SU-DHL-6 (cell line): Measurements from ENCODE around the gene SMAD4.

ENCODE experiments used
- CTCF ChIP-seq: fragments of 200-600 bp; sonication (generic); IDR thresholded peaks from one replicate; pipeline ENCODE4 v1.5.1; 2017; ENCODE audit warnings: antibody characterized with exemption, mild to moderate bottlenecking, low read length, moderate library complexity; ENCODE audit not compliant: insufficient read depth, poor library complexity, severe bottlenecking
- EZH2phosphoT487 ChIP-seq: fragments of 200-600 bp; sonication (generic), shearing (Covaris generic); conservative IDR thresholded peaks from 2 replicates; pipeline ENCODE4 v1.6.1; 2018; ENCODE audit warnings: mild to moderate bottlenecking, antibody characterized with exemption, low read length, moderate library complexity, mixed read lengths

GRCh38 chr18:51083398-51083797 is 53.4 kb downstream of the SMAD4 start:
- no peak for TF ChIP-seq CTCF
- TF ChIP-seq EZH2phosphoT487, result no peak
